ENCODE measurements around the gene IGFLR1. TPM values are rescaled to one million over a fixed set of nuclear protein-coding genes. Genes with fewer than 3 reads are reported as not detected.

Gene IGFLR1
- total RNA-seq, 1 donor from 2014 or later, result 2.4 TPM

DNA sequence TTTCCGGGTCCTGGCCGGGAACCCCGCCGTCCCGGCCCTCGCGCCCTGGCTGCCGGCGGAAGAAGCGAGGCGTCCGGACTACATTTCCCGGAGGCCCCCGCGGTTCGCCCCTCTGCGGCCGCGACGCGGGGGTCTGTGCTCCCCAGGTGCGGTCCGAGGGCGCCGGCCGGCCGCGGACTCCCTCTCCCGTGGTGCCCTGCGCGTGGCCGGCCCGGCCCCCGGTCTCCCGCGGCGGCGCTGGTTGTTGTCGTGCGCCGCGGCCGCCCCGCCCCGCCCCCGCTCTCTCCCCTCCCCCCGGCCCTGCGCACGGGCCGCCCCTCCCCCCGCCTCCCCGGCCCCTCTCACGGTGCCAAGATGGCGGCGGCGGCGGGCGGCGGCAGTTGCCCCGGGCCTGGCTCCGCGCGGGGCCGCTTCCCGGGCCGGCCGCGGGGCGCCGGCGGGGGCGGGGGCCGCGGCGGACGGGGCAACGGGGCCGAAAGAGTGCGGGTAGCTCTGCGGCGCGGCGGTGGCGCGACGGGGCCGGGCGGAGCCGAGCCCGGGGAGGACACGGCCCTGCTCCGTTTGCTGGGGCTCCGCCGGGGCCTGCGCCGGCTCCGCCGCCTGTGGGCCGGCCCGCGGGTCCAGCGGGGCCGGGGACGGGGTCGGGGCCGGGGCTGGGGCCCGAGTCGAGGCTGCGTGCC, 24.4 kb downstream of the IGFLR1 start, which contains the start of gene KMT2B:
Gene KMT2B, plus strand, starts transcription at position 339 of the 680 bp plus-strand sequence. Its CDS starts 16 bp downstream, at position 355.
- Mint-ChIP-seq H3K27ac (ENCODE audit: unreplicated experiment) (peak within 1 kb of the TSS; percentile 87), H3K27me3 (ENCODE audit: low read depth, unreplicated experiment) (peaks cover 5% of the 10 kb centered on the region), H3K4me1 (ENCODE audit: low read depth, unreplicated experiment) (peaks cover 6% of the 10 kb centered on the region), H3K9me3 (ENCODE audit: unreplicated experiment) (no peaks in the 10 kb centered on the region), H3K36me3 (ENCODE audit: low read depth, unreplicated experiment) (peaks cover 9% of the 10 kb centered on the region), H3K4me3 (ENCODE audit: unreplicated experiment) (peak within 1 kb of the TSS; percentile 93)
- Histone ChIP-seq H3K27ac (ENCODE audit: low read depth, low read length) (peak within 1 kb of the TSS; percentile 58), H3K79me2 (ENCODE audit: insufficient read depth, low read length) (peaks cover 41% of the 10 kb centered on the region), H3K4me1 (ENCODE audit: insufficient read depth, low read length) (peaks cover 18% of the 10 kb centered on the region), H3K36me3 (ENCODE audit: insufficient read depth, low read length) (no peaks in the 10 kb centered on the region), H3K27me3 (ENCODE audit: insufficient read depth, low read length) (peaks cover 2% of the 10 kb centered on the region), H3K4me3 (ENCODE audit: insufficient read depth, low read depth, low read length) (peak within 1 kb of the TSS; percentile 69), H4K20me1 (ENCODE audit: insufficient read depth, low read length) (peaks cover 41% of the 10 kb centered on the region), H3K9ac (ENCODE audit: low read length) (peak within 1 kb of the TSS; percentile 87), H3K9me3 (ENCODE audit: insufficient read depth, low read depth, low read length) (no peaks in the 10 kb centered on the region), H3K4me2 (ENCODE audit: low read length) (peak within 1 kb of the TSS; percentile 97), H2AFZ (ENCODE audit: low read depth, low read length) (peak within 1 kb of the TSS; percentile 98)
- TF ChIP-seq, protein P1, sequence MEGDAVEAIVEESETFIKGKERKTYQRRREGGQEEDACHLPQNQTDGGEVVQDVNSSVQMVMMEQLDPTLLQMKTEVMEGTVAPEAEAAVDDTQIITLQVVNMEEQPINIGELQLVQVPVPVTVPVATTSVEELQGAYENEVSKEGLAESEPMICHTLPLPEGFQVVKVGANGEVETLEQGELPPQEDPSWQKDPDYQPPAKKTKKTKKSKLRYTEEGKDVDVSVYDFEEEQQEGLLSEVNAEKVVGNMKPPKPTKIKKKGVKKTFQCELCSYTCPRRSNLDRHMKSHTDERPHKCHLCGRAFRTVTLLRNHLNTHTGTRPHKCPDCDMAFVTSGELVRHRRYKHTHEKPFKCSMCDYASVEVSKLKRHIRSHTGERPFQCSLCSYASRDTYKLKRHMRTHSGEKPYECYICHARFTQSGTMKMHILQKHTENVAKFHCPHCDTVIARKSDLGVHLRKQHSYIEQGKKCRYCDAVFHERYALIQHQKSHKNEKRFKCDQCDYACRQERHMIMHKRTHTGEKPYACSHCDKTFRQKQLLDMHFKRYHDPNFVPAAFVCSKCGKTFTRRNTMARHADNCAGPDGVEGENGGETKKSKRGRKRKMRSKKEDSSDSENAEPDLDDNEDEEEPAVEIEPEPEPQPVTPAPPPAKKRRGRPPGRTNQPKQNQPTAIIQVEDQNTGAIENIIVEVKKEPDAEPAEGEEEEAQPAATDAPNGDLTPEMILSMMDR (IDR thresholded peaks at IDR 0.05; ENCODE audit: insufficient read depth, low read depth, low read length), result no peak
- no peak for TF ChIP-seq EZH2 (IDR thresholded peaks at IDR 0.05; ENCODE audit: insufficient read depth, low read length)
- DNase-seq (ENCODE audit: low read depth), result no peak
- FAIRE-seq, result no peak

DNA sequence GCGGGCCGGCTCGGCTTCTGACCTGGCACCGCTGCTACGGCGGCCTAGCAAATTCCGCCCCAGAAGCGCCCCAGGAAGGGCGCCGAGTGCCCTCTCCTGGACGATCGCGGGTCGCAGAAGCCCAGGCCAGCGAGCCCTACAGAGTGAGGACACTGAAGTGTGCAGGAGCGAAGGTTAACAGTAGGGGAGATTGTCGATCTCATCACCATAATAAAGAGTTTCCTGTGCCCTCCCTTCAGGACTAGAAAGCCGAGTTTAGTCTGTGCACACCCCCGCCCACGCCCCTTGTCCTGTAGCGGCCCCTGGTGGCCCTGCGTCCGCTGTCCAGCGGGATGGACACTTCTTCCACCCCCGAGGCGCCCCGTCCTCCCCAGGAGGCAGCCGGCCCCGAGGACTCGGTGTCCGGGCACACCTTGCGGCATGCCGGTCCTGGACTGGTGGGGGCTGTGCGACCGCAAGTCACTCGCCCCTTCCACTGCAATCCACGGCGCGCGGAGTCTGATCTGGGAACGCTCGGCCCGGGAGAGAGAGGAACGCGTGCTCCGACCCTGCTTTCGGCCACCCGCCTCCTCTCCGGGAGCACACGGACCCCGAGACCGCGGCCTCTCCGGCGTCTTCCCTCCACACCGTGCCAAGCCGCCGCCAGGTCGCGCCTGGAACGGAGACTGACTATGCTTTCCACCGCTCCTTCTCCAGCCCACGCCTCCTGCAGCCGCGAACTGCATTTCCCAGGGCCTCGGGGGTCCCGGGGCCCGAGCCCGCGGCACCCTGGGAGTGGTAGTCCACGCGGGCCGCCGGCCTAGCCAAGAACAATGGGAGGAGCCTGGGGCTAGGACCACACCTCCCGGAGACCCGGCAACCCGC, 25.2 kb downstream of the IGFLR1 start:
- Histone ChIP-seq H3K27me3 (ENCODE audit: insufficient read depth, low read length) (peaks cover 2% of the 10 kb centered on the region), H3K9ac (ENCODE audit: low read length) (peak overlapping the region; percentile 79), H3K27ac (ENCODE audit: low read depth, low read length) (peak overlapping the region; percentile 58), H3K4me2 (ENCODE audit: low read length) (peak overlapping the region; percentile 91), H3K4me3 (ENCODE audit: insufficient read depth, low read depth, low read length) (peak overlapping the region; percentile 66), H3K36me3 (ENCODE audit: insufficient read depth, low read length) (no peaks in the 10 kb centered on the region), H4K20me1 (ENCODE audit: insufficient read depth, low read length) (peaks cover 34% of the 10 kb centered on the region), H2AFZ (ENCODE audit: low read depth, low read length) (peak overlapping the region; percentile 98), H3K79me2 (ENCODE audit: insufficient read depth, low read length) (peaks cover 35% of the 10 kb centered on the region), H3K4me1 (ENCODE audit: insufficient read depth, low read length) (peaks cover 18% of the 10 kb centered on the region), H3K9me3 (ENCODE audit: insufficient read depth, low read depth, low read length) (no peaks in the 10 kb centered on the region)
- DNase-seq (ENCODE audit: low read depth) (peak; percentile 87), FAIRE-seq (no peak)
- TF ChIP-seq EZH2 (IDR thresholded peaks at IDR 0.05; ENCODE audit: insufficient read depth, low read length), result no peak
- TF ChIP-seq, protein P1 (IDR thresholded peaks at IDR 0.05; ENCODE audit: insufficient read depth, low read depth, low read length), result peak; percentile 75
- H3K4me3 Mint-ChIP-seq (ENCODE audit: unreplicated experiment), result peak overlapping the region; percentile 93
- H3K9me3 Mint-ChIP-seq (ENCODE audit: unreplicated experiment), result no peaks in the 10 kb centered on the region
- H3K27ac Mint-ChIP-seq (ENCODE audit: unreplicated experiment), result peak overlapping the region; percentile 87
- H3K27me3 Mint-ChIP-seq (ENCODE audit: low read depth, unreplicated experiment), result peaks cover 6% of the 10 kb centered on the region
- peaks cover 9% of the 10 kb centered on the region for H3K36me3 Mint-ChIP-seq (ENCODE audit: low read depth, unreplicated experiment)
- H3K4me1 Mint-ChIP-seq (ENCODE audit: low read depth, unreplicated experiment), result peaks cover 6% of the 10 kb centered on the region

All from astrocyte (in vitro differentiated cells and primary cell).